SHP77 treated with DMSO at 0.1 percent for 48 hours (cell line): ENCODE measurements around the gene GCNT2.
"Not testable (repeated sequence)": the region's sequence is repeated elsewhere in the genome, so short reads cannot be mapped to it uniquely, and the experiment has no call there.

Experiments
- DNase-seq: peaks from one replicate; lab custom pipeline; 2025; lab: John Stamatoyannopoulos, UW

The GCNT2 gene

GRCh38 chr6:10547809-10548208, 26.7 kb downstream of the GCNT2 start:
- no peak for DNase-seq

GRCh38 chr6:10550764-10551163, 29.6 kb downstream of the GCNT2 start:
- no peak for DNase-seq

DNA sequence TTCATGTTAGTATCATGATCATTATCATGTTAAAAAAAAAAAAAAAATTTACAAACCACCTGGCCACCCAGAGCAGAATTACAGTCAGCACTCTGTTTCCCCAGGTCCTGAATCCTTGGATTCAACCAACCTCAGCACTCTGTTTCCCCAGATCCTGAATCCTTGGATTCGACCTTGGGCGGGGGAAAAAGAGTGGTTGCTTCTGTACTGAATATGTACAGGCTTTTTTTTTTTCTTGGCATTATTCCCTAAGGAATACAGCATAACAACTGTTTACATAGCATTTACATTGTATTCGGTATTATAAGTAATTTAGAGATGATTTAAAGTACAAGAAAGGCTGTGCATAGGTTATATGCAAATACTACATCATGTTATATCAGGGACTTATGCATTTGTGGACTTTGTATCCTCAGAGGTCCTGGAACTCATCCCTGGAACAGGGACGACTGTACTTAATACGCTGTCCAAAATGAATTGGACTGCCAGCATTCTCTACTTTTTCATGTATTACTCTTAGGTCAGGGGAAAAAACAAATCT, 31.2 kb downstream of the GCNT2 start:
- DNase-seq, result no peak

DNA sequence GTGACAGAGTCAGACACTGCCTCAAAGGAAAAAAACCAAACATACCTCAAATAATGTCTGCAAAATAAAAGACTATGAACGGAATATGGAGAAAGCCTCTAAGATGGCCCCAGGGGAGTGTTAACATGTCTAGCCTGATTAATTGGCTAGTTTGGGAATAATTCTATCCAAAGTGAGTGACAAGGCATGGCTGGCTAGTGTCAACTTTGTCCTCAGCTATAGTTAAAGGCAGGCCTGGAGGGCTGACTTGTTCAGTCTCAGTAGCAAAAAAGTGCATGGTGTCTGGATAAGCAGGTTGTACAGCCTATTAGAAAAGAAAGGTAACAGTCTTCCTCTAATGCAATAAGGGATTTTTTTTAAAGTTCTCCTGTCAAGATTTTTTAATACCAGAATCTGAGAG, 32.7 kb downstream of the GCNT2 start:
- DNase-seq, result no peak

- DNase-seq, result no peak
Observed at GRCh38 chr6:10554826-10555225, 33.7 kb downstream of the GCNT2 start.

- DNase-seq, result peak; percentile 75
Observed at GRCh38 chr6:10555625-10556309, 34.6 kb downstream of the GCNT2 start.

DNA sequence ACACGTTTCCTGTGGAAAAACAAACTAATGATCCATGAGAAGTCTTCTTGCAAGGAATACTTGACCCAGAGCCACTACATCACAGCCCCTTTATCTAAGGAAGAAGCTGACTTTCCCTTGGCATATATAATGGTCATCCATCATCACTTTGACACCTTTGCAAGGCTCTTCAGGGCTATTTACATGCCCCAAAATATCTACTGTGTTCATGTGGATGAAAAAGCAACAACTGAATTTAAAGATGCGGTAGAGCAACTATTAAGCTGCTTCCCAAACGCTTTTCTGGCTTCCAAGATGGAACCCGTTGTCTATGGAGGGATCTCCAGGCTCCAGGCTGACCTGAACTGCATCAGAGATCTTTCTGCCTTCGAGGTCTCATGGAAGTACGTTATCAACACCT, 35.4 kb downstream of the GCNT2 start:
- peak; percentile 14 for DNase-seq

DNA sequence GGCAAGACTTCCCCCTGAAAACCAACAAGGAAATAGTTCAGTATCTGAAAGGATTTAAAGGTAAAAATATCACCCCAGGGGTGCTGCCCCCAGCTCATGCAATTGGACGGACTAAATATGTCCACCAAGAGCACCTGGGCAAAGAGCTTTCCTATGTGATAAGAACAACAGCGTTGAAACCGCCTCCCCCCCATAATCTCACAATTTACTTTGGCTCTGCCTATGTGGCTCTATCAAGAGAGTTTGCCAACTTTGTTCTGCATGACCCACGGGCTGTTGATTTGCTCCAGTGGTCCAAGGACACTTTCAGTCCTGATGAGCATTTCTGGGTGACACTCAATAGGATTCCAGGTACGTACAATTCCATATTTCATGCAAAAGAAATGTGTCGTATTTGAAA, 35.8 kb downstream of the GCNT2 start:
- no peak for DNase-seq

GRCh38 chr6:10557913-10558312, 36.8 kb downstream of the GCNT2 start:
- no peak for DNase-seq

- DNase-seq, result peak; percentile 51
Observed at GRCh38 chr6:10558565-10558964, 37.4 kb downstream of the GCNT2 start.

- no peak for DNase-seq
Observed at GRCh38 chr6:10559522-10560152, 38.5 kb downstream of the GCNT2 start.

DNA sequence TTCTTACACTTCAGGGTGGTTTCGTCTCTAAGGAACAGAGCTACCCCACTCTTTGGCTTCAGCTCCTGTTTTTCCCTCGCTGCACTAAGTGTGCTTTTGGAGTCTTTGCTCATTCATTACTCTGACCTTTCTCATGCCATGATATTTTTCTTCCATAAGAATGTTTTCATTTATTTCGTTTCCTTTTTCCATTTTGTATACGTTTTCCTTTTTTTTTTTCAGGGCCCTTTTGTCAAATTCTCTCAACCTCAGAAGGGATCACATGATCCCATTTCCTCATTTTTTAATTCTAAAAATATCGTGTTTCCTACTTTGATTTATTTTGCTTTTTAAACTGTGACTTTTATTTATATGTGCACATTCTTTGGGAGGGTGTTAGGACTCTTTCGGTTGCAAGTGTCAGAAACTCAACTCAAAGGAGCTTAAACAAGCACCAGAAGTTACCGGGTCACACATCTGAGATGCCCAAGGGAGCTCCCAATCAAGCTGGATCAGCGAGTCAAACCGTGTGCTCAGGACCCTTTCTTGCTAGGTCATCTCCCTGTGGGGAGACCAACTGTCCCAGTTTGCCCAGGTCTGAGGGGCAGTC, 40.6 kb downstream of the GCNT2 start:
- no peak for DNase-seq

DNA sequence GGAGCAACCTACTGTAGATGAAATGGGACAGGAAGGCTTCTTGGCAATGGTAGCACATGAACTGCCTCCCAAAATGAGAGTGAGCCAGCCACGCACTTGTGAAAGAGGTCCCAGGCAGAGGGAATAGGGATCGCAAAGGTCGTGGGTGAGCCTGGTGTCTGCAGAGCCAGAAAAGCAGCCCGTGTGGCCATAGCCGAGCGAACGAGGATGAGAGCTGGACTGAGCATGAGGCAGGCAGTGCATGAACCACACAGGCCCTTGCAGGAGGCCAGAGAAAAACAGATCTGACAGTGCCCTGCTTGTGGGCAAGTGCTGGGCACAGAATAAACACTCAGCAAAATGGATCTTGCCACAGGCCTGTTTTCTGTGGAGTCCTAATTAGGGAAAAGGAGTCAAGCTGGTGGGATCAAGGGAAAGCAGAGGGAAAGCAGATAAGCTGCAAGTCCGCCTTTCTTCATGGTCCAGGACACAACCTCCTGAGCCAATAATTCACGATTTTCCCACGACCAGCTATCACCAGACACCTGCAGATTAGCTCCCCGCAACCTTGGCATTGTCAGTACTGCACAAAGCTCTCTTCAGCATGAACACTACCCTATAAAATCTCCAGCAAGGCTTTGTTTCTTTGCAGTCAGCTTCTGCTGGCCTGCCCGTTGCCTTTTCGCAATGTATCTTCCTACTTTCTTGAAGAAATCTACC, 44.0 kb downstream of the GCNT2 start:
- DNase-seq, result no peak

DNA sequence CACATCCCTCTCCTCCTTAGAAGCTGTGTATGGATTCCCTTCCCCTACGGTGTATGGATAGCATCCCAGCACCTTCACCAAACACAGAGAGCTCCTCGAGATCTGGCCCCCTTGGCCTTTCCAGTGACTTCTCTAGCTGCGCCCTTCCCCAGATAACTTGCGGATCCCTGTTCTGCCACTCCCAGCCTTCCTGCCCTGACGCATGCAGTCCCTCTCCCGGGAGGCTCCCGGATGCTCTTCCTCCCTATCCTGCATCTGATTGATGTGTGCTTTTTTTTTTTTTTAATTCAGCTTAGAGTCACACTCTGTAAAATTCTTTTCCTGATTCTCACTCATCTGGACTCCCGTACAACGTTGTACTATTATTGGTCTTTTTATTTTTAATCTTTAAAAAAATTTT, 44.8 kb downstream of the GCNT2 start:
- DNase-seq, result no peak

DNA sequence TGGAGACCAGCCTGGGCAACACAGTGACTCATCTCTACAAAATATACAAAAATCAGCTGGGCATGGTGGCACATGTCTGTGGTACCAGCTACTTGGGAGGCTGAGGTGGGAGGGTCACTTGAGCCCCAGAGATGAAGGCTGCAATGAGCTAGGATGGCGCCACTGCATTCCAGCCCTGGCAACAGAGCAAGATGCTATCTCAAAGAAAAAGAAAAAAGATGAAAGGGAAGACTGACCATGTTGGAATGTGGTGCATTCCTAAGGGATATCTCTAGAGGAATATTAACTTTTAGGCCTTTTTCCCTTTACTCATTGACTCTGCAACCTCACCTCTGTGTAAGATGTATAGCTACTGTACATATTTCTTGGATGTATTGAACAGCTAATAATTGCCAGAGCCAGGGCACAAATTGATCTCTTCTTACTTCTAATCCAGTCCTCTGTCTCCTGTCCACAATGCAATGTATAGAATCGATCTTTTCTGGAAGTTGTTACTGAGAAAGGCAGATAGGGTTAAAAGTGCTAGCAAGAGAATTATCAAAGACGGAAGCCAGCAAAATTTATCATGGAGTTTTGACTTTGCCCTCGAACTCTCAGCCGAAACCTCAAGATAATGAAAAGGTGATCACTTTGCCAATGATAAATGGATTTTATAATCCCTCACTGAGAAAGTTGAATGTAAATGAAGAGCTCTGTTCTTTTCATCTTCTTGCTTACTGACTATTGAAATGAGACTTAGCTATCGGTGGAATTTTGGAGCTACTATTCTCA, 46.3 kb downstream of the GCNT2 start:
- DNase-seq, result no peak

GRCh38 chr6:10569392-10570127, 48.4 kb downstream of the GCNT2 start:
- no peak for DNase-seq

DNA sequence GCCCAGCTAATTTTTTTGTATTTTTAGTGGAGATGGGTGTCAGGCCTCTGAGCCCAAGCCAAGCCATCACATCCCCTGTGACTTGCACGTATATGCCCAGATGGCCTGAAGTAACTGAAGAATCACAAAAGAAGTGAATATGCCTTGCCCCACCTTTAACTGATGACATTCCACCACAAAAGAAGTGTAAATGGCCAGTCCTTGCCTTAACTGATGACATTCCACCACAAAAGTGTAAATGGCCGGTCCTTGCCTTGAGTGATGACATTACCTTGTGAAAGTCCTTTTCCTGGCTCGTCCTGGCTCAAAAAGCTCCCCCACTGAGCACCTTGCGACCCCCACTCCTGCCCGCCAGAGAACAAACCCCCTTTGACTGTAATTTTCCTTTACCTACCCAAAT, 54.4 kb downstream of the GCNT2 start:
- not testable (repeated sequence) for DNase-seq

DNA sequence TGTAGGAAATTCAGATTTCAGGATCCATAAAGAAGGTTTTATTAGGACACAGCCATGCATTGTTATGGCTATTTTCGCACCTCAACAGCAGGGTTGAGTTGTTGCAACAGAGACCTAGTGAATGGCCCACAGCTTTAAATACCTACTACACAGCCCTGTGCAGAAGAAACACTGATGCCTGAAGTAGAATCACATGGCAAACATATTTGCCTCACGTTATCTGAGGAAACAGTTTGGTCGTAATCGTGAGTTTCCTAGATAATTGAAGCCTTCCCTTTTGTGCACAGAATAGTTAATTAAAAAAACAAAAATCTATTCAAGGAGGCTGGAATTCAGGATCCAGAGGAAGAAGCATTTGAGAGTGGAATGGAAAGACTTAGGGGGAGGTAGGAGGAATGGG, 55.1 kb downstream of the GCNT2 start:
- no peak for DNase-seq

DNA sequence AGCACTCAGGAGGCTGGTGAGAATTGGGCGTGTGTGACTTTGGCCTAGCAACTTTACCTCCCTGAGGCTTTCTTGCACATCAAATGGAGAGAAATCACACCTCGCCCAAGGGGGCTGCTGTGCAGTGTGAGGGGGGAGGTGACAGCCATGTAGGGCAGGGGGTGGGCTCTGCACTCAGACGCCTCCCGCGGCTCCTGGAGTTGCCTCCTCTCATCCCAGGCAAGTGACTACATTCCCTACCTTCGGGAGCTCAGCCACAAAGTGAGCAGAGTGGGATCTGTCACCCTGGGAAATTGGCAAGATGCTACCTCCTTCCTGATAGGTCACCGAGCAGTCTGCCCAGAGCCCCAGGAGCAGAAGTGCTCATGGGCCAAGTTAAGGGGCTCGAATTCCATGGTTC, 56.0 kb downstream of the GCNT2 start:
- no peak for DNase-seq

DNA sequence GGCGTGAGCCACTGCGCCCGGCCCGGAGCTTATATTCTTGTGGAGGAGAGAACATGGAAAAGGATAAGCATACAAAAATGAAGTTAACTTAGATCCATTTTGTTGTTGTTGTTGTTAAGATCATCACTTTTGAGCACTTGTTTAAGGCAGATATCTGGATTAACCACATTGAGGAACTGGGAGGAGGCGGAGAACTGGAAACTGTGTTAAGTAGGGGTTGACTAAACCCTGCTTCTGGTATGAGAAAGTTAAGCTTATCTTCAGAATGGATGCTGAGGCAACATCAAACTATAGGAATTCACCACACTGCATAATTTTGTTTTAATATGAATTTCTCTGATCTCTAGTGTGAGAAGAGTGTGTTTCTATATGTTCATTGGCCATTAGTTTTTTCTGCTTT, 57.6 kb downstream of the GCNT2 start:
- DNase-seq, result no peak

- DNase-seq, result no peak
Observed at GRCh38 chr6:10579803-10580202, 58.7 kb downstream of the GCNT2 start.
